ENCODE results near the gene ATP5PD. TPM values are rescaled to one million over a fixed set of nuclear protein-coding genes. Genes with fewer than 3 reads are reported as not detected.

Gene ATP5PD
- 285 and 333 TPM in 2 replicates for total RNA-seq

DNA sequence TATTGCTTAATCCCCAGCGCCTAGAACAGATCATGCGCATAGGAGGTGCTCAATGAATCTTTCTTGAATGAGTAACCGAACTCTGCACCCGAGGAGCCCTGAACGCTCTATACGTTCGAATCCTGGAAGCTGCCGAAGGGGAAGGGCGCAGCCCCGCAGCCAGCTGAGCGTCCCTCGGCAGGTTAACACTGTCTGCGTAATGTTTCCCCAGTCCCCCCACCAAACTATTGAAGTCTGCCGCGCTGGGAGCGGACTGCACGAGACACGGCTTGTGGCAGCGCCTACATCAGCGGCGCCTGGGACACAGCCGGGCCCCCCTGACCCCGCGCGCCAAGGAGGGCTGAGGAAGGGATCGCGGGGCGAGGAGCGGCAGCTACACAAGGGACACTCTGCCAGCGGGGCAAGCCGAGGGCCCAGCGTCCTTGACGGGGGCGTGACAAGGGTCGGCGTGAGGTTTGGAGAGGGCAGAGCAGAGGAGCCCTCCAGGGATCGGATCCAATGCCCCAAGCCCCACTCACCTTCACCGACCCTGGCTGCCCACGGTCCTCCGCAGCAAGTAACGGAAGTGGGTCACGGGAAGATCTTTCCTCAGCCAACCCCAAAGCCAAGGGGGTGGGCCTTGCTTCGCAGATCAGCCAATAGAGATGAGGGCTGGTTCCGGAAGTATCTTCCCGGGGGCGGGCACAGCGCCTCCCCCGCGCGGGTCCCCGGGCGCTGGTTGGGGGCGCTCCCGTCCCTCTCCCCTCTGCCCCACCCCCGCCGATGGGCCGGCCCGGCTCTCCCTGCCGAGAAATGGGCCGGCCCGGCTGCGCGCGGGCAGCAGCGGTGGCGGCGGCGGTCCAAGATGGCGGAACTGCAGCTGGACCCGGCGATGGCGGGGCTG lies at the start of gene ATP5PD, which contains the start of gene KCTD2:
Gene ATP5PD (minus strand): TSS at position 563 of the 883 bp plus-strand sequence. CDS start 4,319 bp downstream, outside the sequence.
Gene KCTD2 (plus strand): TSS at position 819 of the 883 bp plus-strand sequence. CDS start 26 bp downstream, at position 845.

DNA sequence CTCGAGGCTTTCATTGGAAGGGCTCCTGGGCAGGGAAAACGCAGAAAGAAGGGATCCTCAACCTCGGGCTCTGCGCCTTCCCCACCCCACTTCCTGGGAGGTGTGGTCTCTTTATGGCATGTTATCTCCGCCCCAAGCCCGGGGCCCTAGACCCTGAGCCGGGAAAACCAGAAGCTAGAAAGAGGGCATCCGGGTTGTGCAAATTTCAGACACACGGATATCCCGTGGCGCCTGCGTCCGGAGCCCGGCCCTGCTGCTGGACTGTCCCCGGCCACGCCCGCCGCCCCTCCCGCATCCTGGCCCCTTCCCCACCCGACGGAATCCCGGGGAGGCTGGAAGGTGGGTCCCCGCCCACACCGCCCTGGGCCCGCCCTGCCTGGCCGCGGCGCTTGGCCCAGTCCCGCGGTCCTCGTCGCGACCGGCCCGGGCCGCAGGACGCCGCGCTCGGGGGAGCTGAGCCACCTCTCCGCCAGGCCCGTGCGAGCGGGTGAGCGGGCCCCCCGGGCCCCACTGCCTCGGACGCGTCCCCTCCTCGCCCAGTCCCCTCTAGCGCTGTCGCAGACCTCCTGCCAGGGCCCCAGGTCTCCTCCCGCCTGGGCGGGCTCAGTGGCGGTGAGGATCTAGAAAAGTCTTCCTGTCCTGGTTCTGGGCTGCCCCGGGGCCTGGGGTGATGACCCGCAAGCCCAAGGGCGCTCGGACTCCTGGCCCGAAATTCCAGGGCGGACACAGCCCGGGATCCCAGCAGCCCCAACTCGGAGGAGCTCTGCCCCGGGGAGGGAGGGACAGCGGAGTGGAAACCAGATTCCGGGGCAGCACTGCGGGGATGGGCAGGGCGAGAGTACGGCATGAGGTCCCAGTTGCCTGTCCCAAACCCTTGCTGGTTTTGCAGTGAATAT lies 41.0 kb upstream of the ATP5PD start, which contains the start of gene SLC16A5:
Gene SLC16A5 (plus strand): TSS at position 397 of the 896 bp plus-strand sequence. CDS start 5,683 bp downstream, outside the sequence.

DNA sequence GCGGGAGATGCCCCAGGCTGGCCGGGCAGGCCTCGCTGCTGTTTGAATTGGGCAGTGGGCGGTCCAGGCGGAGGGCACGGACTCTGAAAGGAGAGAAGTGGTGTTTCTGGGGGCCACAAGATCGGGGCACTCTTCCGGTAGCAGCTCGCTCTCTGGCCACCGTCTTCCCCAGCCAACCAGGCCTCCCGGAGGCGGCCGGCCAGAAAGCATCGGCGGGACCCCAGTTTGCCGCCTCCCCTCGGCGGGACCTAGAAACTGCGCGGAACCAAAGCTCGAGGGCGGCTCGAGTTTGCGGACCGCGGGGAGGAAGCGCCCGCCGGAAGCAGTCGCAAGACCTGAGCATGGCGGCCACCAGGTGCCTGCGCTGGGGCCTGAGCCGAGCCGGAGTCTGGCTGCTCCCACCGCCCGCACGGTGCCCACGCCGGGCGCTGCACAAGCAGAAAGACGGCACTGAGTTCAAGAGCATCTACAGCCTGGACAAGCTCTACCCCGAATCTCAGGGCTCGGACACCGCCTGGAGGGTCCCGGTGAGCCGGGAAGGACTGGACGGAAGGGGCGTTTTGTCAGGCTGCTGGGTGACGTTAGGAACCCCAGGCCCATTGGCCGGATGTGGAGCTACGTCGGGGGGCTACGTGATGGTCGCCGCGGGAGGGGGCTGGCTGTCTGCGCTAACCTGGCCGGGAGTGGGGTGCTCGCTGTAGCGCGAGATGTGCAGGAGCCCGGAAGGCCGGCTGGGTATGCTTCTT lies 34.2 kb downstream of the ATP5PD start, which contains the start of gene MRPL58:
Gene MRPL58 (plus strand): TSS at position 325 of the 746 bp plus-strand sequence. CDS start 17 bp downstream, at position 342.

Other genes starting within 250 kb of the ATP5PD start
- not detected in 2 replicates for gene GRIN2C, start 187.1 kb downstream of the ATP5PD start, total RNA-seq
- gene FDXR, start 174.0 kb downstream of the ATP5PD start, total RNA-seq: 34.6 and 48.0 TPM in 2 replicates
- gene FADS6, start 153.3 kb downstream of the ATP5PD start, total RNA-seq: not detected in 2 replicates
- 0.27 and 0.70 TPM in 2 replicates for gene USH1G, start 123.7 kb downstream of the ATP5PD start, total RNA-seq
- gene OTOP2, start 122.7 kb downstream of the ATP5PD start, total RNA-seq: not detected in 2 replicates
- gene OTOP3, start 111.1 kb downstream of the ATP5PD start, total RNA-seq: 0.08 and 0.27 TPM in 2 replicates
- gene HID1, start 74.2 kb downstream of the ATP5PD start, total RNA-seq: 0.08 and 0.16 TPM in 2 replicates
- gene CDR2L, start 59.3 kb downstream of the ATP5PD start, total RNA-seq: 11.9 and 20.4 TPM in 2 replicates
- gene MRPL58, start 34.3 kb downstream of the ATP5PD start, total RNA-seq: 74.5 and 123 TPM in 2 replicates
- gene KCTD2, start 256 bp upstream of the ATP5PD start, total RNA-seq: 10.4 and 13.3 TPM in 2 replicates
- gene SLC16A5, start 41.0 kb upstream of the ATP5PD start, total RNA-seq: 4.7 and 13.4 TPM in 2 replicates
- 2.3 and 4.1 TPM in 2 replicates for gene ARMC7, start 63.0 kb upstream of the ATP5PD start, total RNA-seq
- gene NT5C, start 84.8 kb upstream of the ATP5PD start, total RNA-seq: 203 and 206 TPM in 2 replicates
- gene JPT1, start 107.5 kb upstream of the ATP5PD start, total RNA-seq: 175 and 272 TPM in 2 replicates
- 98.9 and 112 TPM in 2 replicates for gene SUMO2, start 136.0 kb upstream of the ATP5PD start, total RNA-seq
- gene NUP85, start 158.7 kb upstream of the ATP5PD start, total RNA-seq: 25.8 and 38.1 TPM in 2 replicates
- 13.3 and 23.7 TPM in 2 replicates for gene GGA3, start 214.6 kb upstream of the ATP5PD start, total RNA-seq
- 59.7 and 89.9 TPM in 2 replicates for gene MRPS7, start 214.9 kb upstream of the ATP5PD start, total RNA-seq
- 15.2 and 37.2 TPM in 2 replicates for gene MIF4GD, start 224.3 kb upstream of the ATP5PD start, total RNA-seq
- gene SLC25A19, start 242.5 kb upstream of the ATP5PD start, total RNA-seq: 7.4 and 14.7 TPM in 2 replicates